Keratinocyte (primary cell): ENCODE data around the gene ABCA8.

ENCODE experiments used
- EZH2 ChIP-seq: IDR thresholded peaks from one replicate; pipeline ENCODE4 v1.6.1; 2012; ENCODE audit warnings: inconsistent platforms, mild to moderate bottlenecking, low read length, moderate library complexity
- TF ChIP-seq, protein P1 (sequence below), 3 experiments: IDR thresholded peaks in 1 of 3; conservative IDR thresholded peaks in 1 of 3; optimal IDR thresholded peaks in 1 of 3; 2 replicates in 2 of 3; 3 replicates in 1 of 3; pipeline versions ENCODE3 to v1.5.1; 2011; ENCODE audit warnings: low read length in 3 of 3, mild to moderate bottlenecking in 3 of 3, moderate library complexity in 2 of 3, control low read depth in 1 of 3, inconsistent platforms in 1 of 3; ENCODE audit not compliant: insufficient read depth in 2 of 3; ENCODE audit errors: extremely low read depth in 1 of 3

DNA sequence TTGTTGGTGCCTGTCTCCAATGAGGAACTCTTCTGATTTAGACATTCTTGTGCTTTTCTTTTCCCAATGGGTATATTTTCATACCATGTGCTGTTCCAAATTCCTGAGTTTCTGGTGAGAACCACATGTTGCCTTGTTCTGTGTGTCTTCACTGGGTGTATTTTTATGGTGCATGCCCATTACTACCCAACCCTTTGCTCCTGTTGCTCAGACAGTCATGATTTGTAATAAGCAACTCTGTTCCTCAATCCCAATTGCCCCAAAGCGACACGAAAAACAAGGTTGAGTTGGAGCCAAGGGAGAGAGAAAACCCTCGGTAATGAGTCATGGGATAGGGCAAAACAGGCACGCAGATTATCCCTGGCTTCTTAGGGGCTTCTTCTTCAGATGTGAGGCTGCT, 101.8 kb downstream of the ABCA8 start:
- TF ChIP-seq, protein P1, sequence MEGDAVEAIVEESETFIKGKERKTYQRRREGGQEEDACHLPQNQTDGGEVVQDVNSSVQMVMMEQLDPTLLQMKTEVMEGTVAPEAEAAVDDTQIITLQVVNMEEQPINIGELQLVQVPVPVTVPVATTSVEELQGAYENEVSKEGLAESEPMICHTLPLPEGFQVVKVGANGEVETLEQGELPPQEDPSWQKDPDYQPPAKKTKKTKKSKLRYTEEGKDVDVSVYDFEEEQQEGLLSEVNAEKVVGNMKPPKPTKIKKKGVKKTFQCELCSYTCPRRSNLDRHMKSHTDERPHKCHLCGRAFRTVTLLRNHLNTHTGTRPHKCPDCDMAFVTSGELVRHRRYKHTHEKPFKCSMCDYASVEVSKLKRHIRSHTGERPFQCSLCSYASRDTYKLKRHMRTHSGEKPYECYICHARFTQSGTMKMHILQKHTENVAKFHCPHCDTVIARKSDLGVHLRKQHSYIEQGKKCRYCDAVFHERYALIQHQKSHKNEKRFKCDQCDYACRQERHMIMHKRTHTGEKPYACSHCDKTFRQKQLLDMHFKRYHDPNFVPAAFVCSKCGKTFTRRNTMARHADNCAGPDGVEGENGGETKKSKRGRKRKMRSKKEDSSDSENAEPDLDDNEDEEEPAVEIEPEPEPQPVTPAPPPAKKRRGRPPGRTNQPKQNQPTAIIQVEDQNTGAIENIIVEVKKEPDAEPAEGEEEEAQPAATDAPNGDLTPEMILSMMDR (optimal IDR thresholded peaks at IDR 0.05 in 1 of 3, IDR thresholded peaks at IDR 0.05 in 1 of 3, conservative IDR thresholded peaks at IDR 0.05 in 1 of 3; ENCODE audit: extremely low read depth in 1 of 3, insufficient read depth in 2 of 3, low read length in 3 of 3), result no peak
- TF ChIP-seq EZH2, result no peak
